CD4-positive, alpha-beta T cell (primary cell): ENCODE measurements around the gene PPIF. TPM values are rescaled to one million over a fixed set of nuclear protein-coding genes. Genes with fewer than 3 reads are reported as not detected.
"Not testable (repeated sequence)": the region's sequence is repeated elsewhere in the genome, so short reads cannot be mapped to it uniquely, and the experiment has no call there.

Experiments
- ATAC-seq: fragments of 200-7000 bp; cut with Tn5 transposase; one replicate; pipeline ENCODE4 v1.10.0; 2022; ENCODE audit warnings: mild to moderate bottlenecking; ENCODE audit not compliant: poor library complexity
- CTCF ChIA-PET: fragments of 350-600 bp; sonication (Branson Sonifier 250); formaldehyde crosslinking; loops from one replicate; lab custom pipeline; 2021; ENCODE audit warnings: antibody characterized with exemption, inconsistent platforms; lab: Charles Lee
- POLR2A ChIA-PET: fragments of 350-600 bp; sonication (Branson Sonifier 250); formaldehyde crosslinking; loops from one replicate; lab custom pipeline; 2021; ENCODE audit warnings: antibody characterized with exemption, inconsistent platforms; lab: Charles Lee
- DNase-seq, 14 experiments: peaks; one replicate each; pipeline ENCODE4 v3.0.0-alpha.2; 2013 to 2020; ENCODE audit warnings: mixed read lengths in 2 of 14
- H3K27ac ChIP-seq, 2 donors: one replicate each; pipeline versions ENCODE4 v1.5.1 to v1.7.0; 2013; ENCODE audit warnings: low read length in 2 of 2, low read depth in 1 of 2, mild to moderate bottlenecking in 1 of 2
- H3K27me3 ChIP-seq, 2 experiments: 1 replicate in 1 of 2; 2 replicates in 1 of 2; pipeline versions ENCODE4 v1.6.1 to v1.7.0; 2013; ENCODE audit warnings: low read length in 2 of 2, control low read depth in 1 of 2, mild to moderate bottlenecking in 1 of 2, moderate library complexity in 1 of 2; ENCODE audit not compliant: insufficient read depth in 2 of 2, control insufficient read depth in 1 of 2
- H3K36me3 ChIP-seq: one replicate; pipeline ENCODE4 v1.6.1; 2013; ENCODE audit warnings: low read length, control low read depth; ENCODE audit not compliant: insufficient read depth
- H3K4me1 ChIP-seq: one replicate; pipeline ENCODE4 v1.6.1; 2013; ENCODE audit warnings: low read length, control low read depth; ENCODE audit not compliant: insufficient read depth
- H3K4me3 ChIP-seq: one replicate; pipeline ENCODE4 v1.5.1; 2013; ENCODE audit warnings: mild to moderate bottlenecking, low read length, moderate library complexity
- H3K9me3 ChIP-seq, 2 experiments: 1 replicate in 1 of 2; 2 replicates in 1 of 2; pipeline versions ENCODE4 v1.6.1 to v1.7.0; 2013; ENCODE audit warnings: low read length in 2 of 2, mild to moderate bottlenecking in 2 of 2, control low read depth in 1 of 2, moderate library complexity in 1 of 2; ENCODE audit not compliant: control insufficient read depth in 1 of 2, insufficient read depth in 1 of 2
- H3K27ac Mint-ChIP-seq: one replicate; pipeline ENCODE4 v1.8.0; 2020; ENCODE audit warnings: mixed read lengths
- H3K27me3 Mint-ChIP-seq: one replicate; pipeline ENCODE4 v1.8.0; 2021; ENCODE audit warnings: mixed read lengths
- H3K36me3 Mint-ChIP-seq: one replicate; pipeline ENCODE4 v1.8.0; 2021; ENCODE audit warnings: low read depth, mixed read lengths
- H3K4me1 Mint-ChIP-seq: one replicate; pipeline ENCODE4 v1.8.0; 2021; ENCODE audit warnings: low read depth, mixed read lengths
- H3K4me3 Mint-ChIP-seq: one replicate; pipeline ENCODE4 v1.8.0; 2020; ENCODE audit warnings: mild to moderate bottlenecking, mixed read lengths
- H3K9me3 Mint-ChIP-seq: one replicate; pipeline ENCODE4 v1.8.0; 2020; ENCODE audit warnings: mixed read lengths
- intact Hi-C, 2 experiments: fragments of 100-400 bp; cut with DNase I in 1 of 2; cut with micrococcal nuclease in 1 of 2; formaldehyde crosslinking; loops; one replicate each; pipeline versions ENCODE4 v1.15.1 to v1.9.0; 2023 to 2025; cut with DNase I, micrococcal nuclease
- total RNA-seq, 174 experiments: library from RNA in 2 of 174; stranded (reverse) in 2 of 174; gene quantifications; one replicate each; pipeline ENCODE4 v1.2.3 and lab custom pipeline; 2021 to 2026
- TF ChIP-seq, protein P1 (sequence below): fragments of 200-600 bp; IDR thresholded peaks from one replicate; pipeline ENCODE4 v1.8.0; 2022; ENCODE audit warnings: antibody characterized with exemption, mild to moderate bottlenecking

PPIF gene
- total RNA-seq, 2 experiments from 2014 or later, result 42.4 to 42.7 TPM

DNA sequence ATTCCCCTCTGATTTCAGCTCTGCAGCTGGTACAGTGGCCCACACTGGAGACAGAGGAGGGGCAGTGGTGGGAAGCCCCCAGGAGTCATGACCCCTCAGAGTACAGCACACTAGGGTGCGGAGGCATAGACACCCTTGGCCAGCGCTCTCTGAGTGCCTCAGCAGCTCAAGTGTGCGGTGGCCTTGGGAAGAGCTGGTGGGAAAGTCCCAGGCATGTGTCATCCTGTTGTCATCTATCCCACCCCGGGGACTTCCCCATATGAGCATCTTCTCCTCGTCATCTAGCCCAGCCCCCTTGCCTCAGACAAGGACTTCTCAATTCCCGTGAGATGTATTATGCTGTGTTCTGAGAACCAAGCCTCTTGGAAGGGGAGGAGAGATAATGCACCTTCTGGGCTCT is 15.6 kb upstream of the PPIF start:
- peak overlapping the region in 1 of 2 donors; percentile 18 for H3K27ac ChIP-seq
- peaks cover 21% of the 10 kb centered on the region for H3K4me1 ChIP-seq
- no peaks in the 10 kb centered on the region for H3K9me3 Mint-ChIP-seq
- H3K4me3 Mint-ChIP-seq, result no peak overlapping the region
- peak overlapping the region; percentile 51 for H3K27ac Mint-ChIP-seq
- H3K4me3 ChIP-seq, result no peak overlapping the region
- no peaks in the 10 kb centered on the region for H3K27me3 ChIP-seq
- peak; percentile 21 to 93 (median 51) for DNase-seq
- intact Hi-C loops, result no loop called here
- ChIA-PET CTCF (no interaction called here), POLR2A (interaction anchor here (0.8 to 1.5 kb wide), 2 partner anchors 8 to 13 kb away, joined by 3 to 8 read pairs; no protein-coding TSS in a partner anchor)
- peak; percentile 94 for ATAC-seq
- H3K36me3 ChIP-seq, result no peaks in the 10 kb centered on the region
- no peaks in the 10 kb centered on the region for H3K27me3 Mint-ChIP-seq
- H3K36me3 Mint-ChIP-seq, result no peaks in the 10 kb centered on the region
- peaks cover 18% of the 10 kb centered on the region for H3K4me1 Mint-ChIP-seq
- peaks cover 0 to 3% of the 10 kb centered on the region in 2 experiments for H3K9me3 ChIP-seq
- TF ChIP-seq, protein P1, sequence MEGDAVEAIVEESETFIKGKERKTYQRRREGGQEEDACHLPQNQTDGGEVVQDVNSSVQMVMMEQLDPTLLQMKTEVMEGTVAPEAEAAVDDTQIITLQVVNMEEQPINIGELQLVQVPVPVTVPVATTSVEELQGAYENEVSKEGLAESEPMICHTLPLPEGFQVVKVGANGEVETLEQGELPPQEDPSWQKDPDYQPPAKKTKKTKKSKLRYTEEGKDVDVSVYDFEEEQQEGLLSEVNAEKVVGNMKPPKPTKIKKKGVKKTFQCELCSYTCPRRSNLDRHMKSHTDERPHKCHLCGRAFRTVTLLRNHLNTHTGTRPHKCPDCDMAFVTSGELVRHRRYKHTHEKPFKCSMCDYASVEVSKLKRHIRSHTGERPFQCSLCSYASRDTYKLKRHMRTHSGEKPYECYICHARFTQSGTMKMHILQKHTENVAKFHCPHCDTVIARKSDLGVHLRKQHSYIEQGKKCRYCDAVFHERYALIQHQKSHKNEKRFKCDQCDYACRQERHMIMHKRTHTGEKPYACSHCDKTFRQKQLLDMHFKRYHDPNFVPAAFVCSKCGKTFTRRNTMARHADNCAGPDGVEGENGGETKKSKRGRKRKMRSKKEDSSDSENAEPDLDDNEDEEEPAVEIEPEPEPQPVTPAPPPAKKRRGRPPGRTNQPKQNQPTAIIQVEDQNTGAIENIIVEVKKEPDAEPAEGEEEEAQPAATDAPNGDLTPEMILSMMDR, result no peak

DNA sequence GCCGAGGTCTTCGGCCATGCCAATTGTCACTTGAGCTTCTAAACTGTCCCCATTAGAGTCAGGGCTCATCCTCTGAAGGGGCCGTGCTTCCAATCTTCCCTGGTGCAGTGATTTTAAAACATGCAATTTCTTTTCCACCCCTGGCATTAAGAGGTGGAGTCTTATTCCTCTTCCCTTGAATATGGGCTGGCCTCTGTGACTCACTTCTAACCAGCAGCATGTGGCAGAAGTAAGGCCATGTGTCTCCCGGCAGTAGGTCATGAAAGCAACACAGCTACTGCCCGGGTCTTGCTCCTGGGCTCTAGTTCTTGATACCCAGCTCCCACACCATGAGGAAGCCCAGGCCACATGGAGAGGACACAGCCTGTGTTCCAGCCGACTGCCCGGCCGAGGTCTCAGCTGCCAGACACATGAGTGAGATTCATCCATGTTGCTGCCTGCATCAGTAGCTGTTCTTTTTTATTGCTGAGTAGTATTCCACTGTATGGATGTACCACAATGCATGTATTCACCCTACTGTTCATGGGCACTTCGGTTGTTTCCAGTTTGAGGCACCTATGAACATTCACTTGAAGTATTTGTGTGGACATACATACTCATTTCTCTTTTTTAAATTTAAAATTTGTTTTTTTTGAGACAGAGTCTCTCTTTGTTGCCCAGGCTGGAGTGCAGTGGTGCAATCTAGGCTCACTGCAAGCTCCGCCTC is 14.5 kb upstream of the PPIF start:
- H3K9me3 Mint-ChIP-seq, H3K4me3 ChIP-seq, H3K9me3 ChIP-seq, intact Hi-C loops, ATAC-seq, H3K27ac Mint-ChIP-seq, H3K4me3 Mint-ChIP-seq, DNase-seq, H3K36me3 ChIP-seq, H3K27me3 ChIP-seq, H3K36me3 Mint-ChIP-seq, CTCF ChIA-PET, POLR2A ChIA-PET, H3K27me3 Mint-ChIP-seq, H3K27ac ChIP-seq: not testable (repeated sequence)
- peaks cover 18% of the 10 kb centered on the region for H3K4me1 Mint-ChIP-seq
- H3K4me1 ChIP-seq, result peaks cover 15% of the 10 kb centered on the region

DNA sequence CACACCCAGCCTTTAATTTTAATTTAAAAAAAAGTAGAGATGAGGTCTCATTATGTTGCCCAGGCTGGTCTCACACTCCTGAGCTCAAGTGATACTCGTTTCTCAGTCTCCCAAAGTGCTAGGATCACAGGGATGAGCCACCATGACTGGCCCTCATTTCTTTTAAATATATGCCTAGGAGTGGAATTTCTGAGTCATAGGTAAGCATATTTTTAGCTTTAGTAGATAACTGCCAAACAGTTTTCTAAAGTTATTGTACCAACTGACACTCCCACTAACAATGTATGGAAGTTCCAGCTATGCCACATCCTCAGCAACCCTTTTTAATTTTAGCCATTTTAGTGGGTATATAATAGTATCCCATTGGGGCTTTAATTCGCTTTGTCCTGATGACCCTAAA is 13.8 kb upstream of the PPIF start:
- H3K27ac ChIP-seq, result no peak overlapping the region
- H3K36me3 Mint-ChIP-seq, result no peaks in the 10 kb centered on the region
- intact Hi-C loops, result no loop called here
- ChIA-PET POLR2A (no interaction called here), CTCF (no interaction called here)
- DNase-seq (no peak), ATAC-seq (no peak)
- peaks cover 15% of the 10 kb centered on the region for H3K4me1 ChIP-seq
- H3K9me3 Mint-ChIP-seq, result no peaks in the 10 kb centered on the region
- H3K9me3 ChIP-seq, result peaks cover 0 to 6% of the 10 kb centered on the region in 2 experiments
- H3K27me3 Mint-ChIP-seq, result no peaks in the 10 kb centered on the region
- H3K27ac Mint-ChIP-seq, result no peak overlapping the region
- TF ChIP-seq, protein P1, result no peak
- peaks cover 18% of the 10 kb centered on the region for H3K4me1 Mint-ChIP-seq
- no peak overlapping the region for H3K4me3 ChIP-seq
- no peaks in the 10 kb centered on the region for H3K27me3 ChIP-seq
- H3K36me3 ChIP-seq, result no peaks in the 10 kb centered on the region
- H3K4me3 Mint-ChIP-seq, result no peak overlapping the region
